ENCODE results near the gene PGAP6. TPM values are rescaled to one million over a fixed set of nuclear protein-coding genes. Genes with fewer than 3 reads are reported as not detected.
"Not testable (repeated sequence)": the region's sequence is repeated elsewhere in the genome, so short reads cannot be mapped to it uniquely, and the experiment has no call there.

Gene PGAP6
- total and polyA plus RNA-seq, 2 of the 8 experiments (the other 6 are each of a cell fraction or from before 2014, with no cell fraction given): 86.8 to 364 TPM

DNA sequence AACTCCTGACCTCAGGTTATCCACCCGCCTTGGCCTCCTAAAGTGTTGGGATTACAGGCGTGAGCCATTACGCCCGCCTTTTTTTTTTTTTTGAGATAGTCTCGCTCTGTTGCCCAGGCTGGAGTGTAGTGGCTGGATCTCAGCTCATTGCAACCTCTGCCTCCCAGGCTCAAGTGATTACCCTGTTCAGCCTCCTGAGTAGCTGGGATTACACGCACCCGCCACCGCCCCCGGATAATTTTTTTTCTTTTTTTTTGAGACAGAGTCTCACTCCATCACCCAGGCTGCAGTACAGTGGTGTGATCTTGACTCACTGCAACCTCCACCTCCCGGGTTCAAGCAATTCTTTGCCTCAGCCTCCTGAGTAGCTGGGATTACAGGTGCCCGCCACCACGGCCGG is 40.4 kb upstream of the PGAP6 start:
- not testable (repeated sequence) for H4K91ac ChIP-seq (replicated peaks; ENCODE audit: insufficient read length, low read length); H2BK120ac ChIP-seq (replicated peaks; ENCODE audit: low read depth, low read length); H2BK15ac ChIP-seq (ENCODE audit: low read length); H2BK5ac ChIP-seq (ENCODE audit: low read depth, low read length); H3K79me1 ChIP-seq (ENCODE audit: low read depth, low read length); DNase-seq (ENCODE audit: low read depth in 1 of 2, low spot score in 2 of 2); H3K18ac ChIP-seq (ENCODE audit: extremely low read depth, low read length); H4K5ac ChIP-seq (ENCODE audit: insufficient read length, low read depth, low read length); H4K8ac ChIP-seq (ENCODE audit: extremely low read depth, insufficient read depth, low read length); H3K56ac ChIP-seq (replicated peaks; ENCODE audit: insufficient read length, low read depth, low read length); H2AK5ac ChIP-seq (ENCODE audit: low read depth, low read length); H3K27ac ChIP-seq (ENCODE audit: low read depth, low read length); H3K9me3 ChIP-seq (ENCODE audit: insufficient read depth in 2 of 2, low read depth in 1 of 2, low read length in 1 of 2); H3K4ac ChIP-seq (replicated peaks; ENCODE audit: insufficient read length, low read depth, low read length); H3K14ac ChIP-seq (ENCODE audit: insufficient read length); H3K79me2 ChIP-seq (ENCODE audit: control insufficient read depth in 1 of 2, insufficient read depth in 2 of 2, low read length in 2 of 2); H3K36me3 ChIP-seq (ENCODE audit: control insufficient read depth in 2 of 4, insufficient read depth in 4 of 4, low read length in 3 of 4); H2BK12ac ChIP-seq (ENCODE audit: low read depth, low read length); H3K4me3 ChIP-seq (ENCODE audit: extremely low read depth in 1 of 4, insufficient read depth in 2 of 4, low read depth in 3 of 4, low read length in 4 of 4); H3K23ac ChIP-seq (ENCODE audit: insufficient read length); H2BK20ac ChIP-seq (ENCODE audit: low read length); H3K9ac ChIP-seq (replicated peaks in 1 of 4; ENCODE audit: extremely low read depth in 1 of 4, low read depth in 3 of 4, low read length in 3 of 4); H3K4me2 ChIP-seq (ENCODE audit: insufficient read depth in 1 of 2, low read depth in 2 of 2, low read length in 2 of 2); FAIRE-seq; H4K20me1 ChIP-seq (replicated peaks in 1 of 2; ENCODE audit: control insufficient read depth in 1 of 2, insufficient read depth in 2 of 2, low read length in 2 of 2); H2AFZ ChIP-seq (ENCODE audit: low read length)
- ChIA-PET POLR2A (ENCODE audit: partially characterized antibody) (interaction anchor here (0.8 to 1.2 kb wide), 3 partner anchors 8 to 38 kb away, joined by 3 read pairs; no protein-coding TSS in a partner anchor), CTCF (ENCODE audit: partially characterized antibody) (interaction anchor here (0.6 to 2.1 kb wide), 6 partner anchors 27 to 159 kb away, joined by 3 to 12 read pairs (median 4); no protein-coding TSS in a partner anchor)
- Histone ChIP-seq H3K27me3 (replicated peaks in 1 of 4; ENCODE audit: control insufficient read depth in 3 of 4, extremely low read depth in 1 of 4, insufficient read depth in 3 of 4, low read length in 3 of 4) (peaks cover 11 to 31% (median 23%) of the 10 kb centered on the region in 4 experiments), H3K23me2 (ENCODE audit: low read depth, low read length) (peaks cover 13% of the 10 kb centered on the region; the same call in 1 of the 2 replicates), H3K4me1 (replicated peaks in 1 of 4; ENCODE audit: control insufficient read depth in 3 of 4, insufficient read depth in 4 of 4, low read length in 3 of 4) (peaks cover 0 to 13% (median 5%) of the 10 kb centered on the region in 4 experiments; a peak in 4 of 7 replicates)
- 92% methylated on average over 9 of the region's 13 CpGs; no CpG with 5 or more reads in 1 of the 2 experiments for WGBS, 2 experiments (ENCODE audit: extremely low coverage in 1 of 2, insufficient coverage in 1 of 2, insufficient read length in 1 of 2, insufficient replicate concordance in 2 of 2, low coverage in 1 of 2, low lambda C conversion rate in 2 of 2, missing lambda C conversion rate in 1 of 2)

DNA sequence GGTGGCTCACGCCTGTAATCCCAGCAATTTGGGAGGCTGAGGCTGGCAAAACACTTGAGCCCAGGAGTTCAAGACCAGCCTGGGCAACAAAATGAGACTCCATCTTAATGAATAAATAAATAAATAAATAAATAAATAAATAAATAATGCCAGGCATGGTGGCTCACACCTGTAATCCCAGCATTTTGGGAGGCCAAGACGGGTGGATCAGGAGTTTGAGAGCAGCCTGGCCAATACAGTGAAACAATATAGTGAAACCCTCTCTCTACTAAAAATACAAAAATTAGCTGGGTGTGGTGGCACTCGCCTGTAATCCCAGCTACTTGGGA is 33.4 kb upstream of the PGAP6 start:
- not testable (repeated sequence) for H3K36me3 ChIP-seq (ENCODE audit: control insufficient read depth in 2 of 4, insufficient read depth in 4 of 4, low read length in 3 of 4); H2BK20ac ChIP-seq (ENCODE audit: low read length); H3K79me2 ChIP-seq (ENCODE audit: control insufficient read depth in 1 of 2, insufficient read depth in 2 of 2, low read length in 2 of 2); H2BK5ac ChIP-seq (ENCODE audit: low read depth, low read length); H3K14ac ChIP-seq (ENCODE audit: insufficient read length); H3K23me2 ChIP-seq (ENCODE audit: low read depth, low read length); H3K79me1 ChIP-seq (ENCODE audit: low read depth, low read length); H3K56ac ChIP-seq (replicated peaks; ENCODE audit: insufficient read length, low read depth, low read length); H4K5ac ChIP-seq (ENCODE audit: insufficient read length, low read depth, low read length); DNase-seq (ENCODE audit: low read depth in 1 of 2, low spot score in 2 of 2); H2AK5ac ChIP-seq (ENCODE audit: low read depth, low read length); H4K8ac ChIP-seq (ENCODE audit: extremely low read depth, insufficient read depth, low read length); H2BK15ac ChIP-seq (ENCODE audit: low read length); H2AFZ ChIP-seq (ENCODE audit: low read length); H3K18ac ChIP-seq (ENCODE audit: extremely low read depth, low read length); H4K20me1 ChIP-seq (replicated peaks in 1 of 2; ENCODE audit: control insufficient read depth in 1 of 2, insufficient read depth in 2 of 2, low read length in 2 of 2); H3K27ac ChIP-seq (ENCODE audit: low read depth, low read length); H3K4me2 ChIP-seq (ENCODE audit: insufficient read depth in 1 of 2, low read depth in 2 of 2, low read length in 2 of 2); H3K4ac ChIP-seq (replicated peaks; ENCODE audit: insufficient read length, low read depth, low read length); H2BK120ac ChIP-seq (replicated peaks; ENCODE audit: low read depth, low read length); H4K91ac ChIP-seq (replicated peaks; ENCODE audit: insufficient read length, low read length); H2BK12ac ChIP-seq (ENCODE audit: low read depth, low read length); H3K9me3 ChIP-seq (ENCODE audit: insufficient read depth in 2 of 2, low read depth in 1 of 2, low read length in 1 of 2); H3K4me3 ChIP-seq (ENCODE audit: extremely low read depth in 1 of 4, insufficient read depth in 2 of 4, low read depth in 3 of 4, low read length in 4 of 4); H3K4me1 ChIP-seq (replicated peaks in 1 of 4; ENCODE audit: control insufficient read depth in 3 of 4, insufficient read depth in 4 of 4, low read length in 3 of 4); H3K27me3 ChIP-seq (replicated peaks in 1 of 4; ENCODE audit: control insufficient read depth in 3 of 4, extremely low read depth in 1 of 4, insufficient read depth in 3 of 4, low read length in 3 of 4); H3K9ac ChIP-seq (replicated peaks in 1 of 4; ENCODE audit: extremely low read depth in 1 of 4, low read depth in 3 of 4, low read length in 3 of 4); FAIRE-seq; H3K23ac ChIP-seq (ENCODE audit: insufficient read length)
- 92% methylated on average over 3 of the region's 3 CpGs; no CpG with 5 or more reads in 1 of the 2 experiments for WGBS, 2 experiments (ENCODE audit: extremely low coverage in 1 of 2, insufficient coverage in 1 of 2, insufficient read length in 1 of 2, insufficient replicate concordance in 2 of 2, low coverage in 1 of 2, low lambda C conversion rate in 2 of 2, missing lambda C conversion rate in 1 of 2)
- CTCF ChIA-PET (ENCODE audit: partially characterized antibody): interaction anchor here (0.6 to 2.7 kb wide), 2 partner anchors 10 to 31 kb away, joined by 3 to 9 read pairs; partner anchors contain the start of gene RAB11FIP3
- POLR2A ChIA-PET (ENCODE audit: partially characterized antibody): interaction anchor here (0.7 to 3.9 kb wide), 2 partner anchors 10 to 13 kb away, joined by 3 to 13 read pairs; partner anchors contain the start of gene DECR2

Data from H1 (cell line).